SH-SY5Y (cell line): ENCODE measurements around the gene AANAT.

Experiments
- GATA2 ChIP-seq: IDR thresholded peaks from 2 replicates; pipeline ENCODE4 v1.6.1; 2011; ENCODE audit warnings: mild to moderate bottlenecking, low read depth, low read length
- GATA3 ChIP-seq: IDR thresholded peaks from 2 replicates; pipeline ENCODE4 v1.6.1; 2011; ENCODE audit warnings: low read depth, mild to moderate bottlenecking, low read length, moderate library complexity

DNA sequence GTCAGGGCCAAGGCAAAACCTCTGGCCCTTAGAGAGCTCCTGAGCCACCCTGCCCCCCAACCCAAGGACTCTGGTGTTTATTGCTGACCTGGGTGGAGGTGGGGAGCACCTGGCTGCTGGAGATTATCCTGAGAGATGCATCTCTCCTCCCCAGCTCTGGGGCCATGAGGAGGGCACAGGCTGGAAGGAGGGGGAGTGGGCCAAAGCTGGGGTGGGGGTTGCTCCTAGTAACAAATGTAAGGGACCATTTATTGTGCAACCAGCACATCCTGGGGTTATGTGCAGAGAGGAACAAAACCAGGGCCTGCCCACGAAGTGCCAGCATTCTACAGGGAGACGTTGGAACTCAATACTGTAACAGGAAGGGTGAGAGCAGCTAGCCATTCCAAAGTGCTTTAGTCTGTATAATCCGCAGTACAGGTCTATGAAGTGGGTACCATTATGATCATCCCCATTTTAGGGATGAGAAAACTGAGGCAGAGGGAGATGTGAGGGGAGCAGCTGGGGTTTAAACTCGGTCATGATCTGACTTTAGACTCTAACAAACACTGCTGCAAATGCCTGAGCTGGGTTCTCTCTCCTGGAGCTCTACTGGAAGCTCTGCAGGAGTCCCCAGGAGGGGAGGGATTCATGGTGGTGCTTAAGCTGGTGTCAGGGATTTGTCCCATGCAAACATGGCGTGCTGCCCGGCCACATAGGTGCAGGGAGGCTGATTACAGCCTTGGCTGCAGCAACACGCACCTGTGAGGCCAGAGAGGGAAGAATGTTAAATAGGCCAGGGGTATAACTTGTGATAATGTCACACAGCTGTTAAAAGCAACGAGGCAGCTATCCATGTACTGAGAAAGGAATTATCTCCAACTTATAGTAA lies 35.2 kb downstream of the AANAT start:
- TF ChIP-seq GATA3 (no peak), GATA2 (no peak)
